GM19043 (cell line): Measurements from ENCODE around the gene B3GNT4.
"Not testable (repeated sequence)": the region's sequence is repeated elsewhere in the genome, so short reads cannot be mapped to it uniquely, and the experiment has no call there.

Experiments used
- ATAC-seq: cut with Tn5 transposase; IDR thresholded peaks from one replicate; pipeline ENCODE4 v1.9.1; 2021; ENCODE audit warnings: low read depth; ENCODE audit not compliant: unreplicated experiment

Gene B3GNT4

GRCh38 chr12:122207391-122207790 lies 3.9 kb downstream of the B3GNT4 start:
- no peak for ATAC-seq

DNA sequence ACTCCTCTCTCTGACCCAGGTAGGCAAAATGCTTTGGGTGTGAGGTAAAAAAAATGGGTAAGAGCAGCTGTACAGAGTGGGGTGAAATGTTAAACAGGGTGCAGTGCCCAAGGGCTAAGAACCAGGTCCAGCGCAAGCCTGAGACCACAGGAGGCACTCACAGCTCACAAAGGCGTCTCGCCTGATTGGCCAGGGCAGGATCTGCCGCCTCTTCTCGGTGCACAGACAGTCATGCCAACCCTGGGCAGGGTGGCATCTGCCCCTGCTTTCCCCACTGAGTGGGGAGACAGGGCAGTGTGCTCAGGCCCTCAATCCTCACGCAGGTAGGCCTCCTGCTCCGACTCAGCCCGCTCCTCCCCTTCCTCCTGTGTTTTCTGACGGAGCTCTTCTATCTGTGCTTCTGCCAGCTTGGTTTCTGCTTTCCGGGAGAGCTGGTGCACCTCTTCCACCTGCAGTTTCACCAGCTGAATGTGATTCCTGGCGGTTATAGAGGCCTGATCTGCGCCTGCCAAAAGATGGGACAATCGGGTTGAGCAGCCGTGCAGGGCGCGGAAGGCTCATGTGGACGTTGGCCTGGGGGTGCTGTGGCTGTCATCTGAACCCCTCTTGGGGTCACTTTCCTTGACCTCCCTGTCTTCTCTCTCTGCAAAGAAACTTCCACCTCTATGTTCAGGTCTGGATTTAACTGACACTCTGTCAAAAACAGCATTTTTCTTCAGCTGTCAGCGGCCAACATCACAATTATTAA lies 4.7 kb downstream of the B3GNT4 start:
- ATAC-seq = no peak

DNA sequence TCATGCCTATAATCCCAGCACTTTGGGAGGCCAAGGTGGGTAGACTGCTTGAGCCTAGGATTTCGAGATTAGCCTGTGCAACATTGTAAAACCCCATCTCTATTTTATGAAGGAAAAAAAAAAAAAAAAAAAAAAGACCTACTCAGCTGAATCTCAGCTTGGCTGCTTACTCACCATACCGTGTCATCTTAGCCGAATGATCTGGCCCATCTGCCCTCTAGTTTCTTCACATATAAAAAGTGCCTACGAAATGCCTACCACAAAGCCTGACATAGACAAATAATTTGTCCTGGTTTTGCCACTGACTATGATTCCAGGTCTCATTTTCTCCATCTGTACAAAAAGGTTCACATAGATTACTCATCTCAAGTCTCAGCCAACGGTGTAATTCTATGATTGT lies 12.3 kb downstream of the B3GNT4 start:
- no peak for ATAC-seq

DNA sequence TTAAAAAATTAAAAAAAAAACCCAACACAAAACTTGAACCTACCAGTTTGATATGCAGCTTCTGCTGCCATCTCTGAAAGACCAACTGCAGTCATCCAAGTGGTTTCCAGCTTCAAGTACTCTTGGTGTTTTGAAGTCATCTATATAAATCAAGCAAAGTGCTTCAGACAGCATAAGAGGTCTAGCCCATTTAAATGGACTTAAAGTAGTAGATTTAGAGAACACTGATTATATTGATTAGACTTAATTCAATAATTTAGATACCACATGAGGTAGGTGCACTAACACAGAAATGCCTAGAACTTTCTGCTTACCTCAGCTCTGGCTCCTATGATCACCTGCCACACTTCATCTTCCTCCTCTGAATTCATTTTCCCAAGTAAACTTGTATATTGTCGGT lies 12.9 kb downstream of the B3GNT4 start:
- no peak for ATAC-seq

DNA sequence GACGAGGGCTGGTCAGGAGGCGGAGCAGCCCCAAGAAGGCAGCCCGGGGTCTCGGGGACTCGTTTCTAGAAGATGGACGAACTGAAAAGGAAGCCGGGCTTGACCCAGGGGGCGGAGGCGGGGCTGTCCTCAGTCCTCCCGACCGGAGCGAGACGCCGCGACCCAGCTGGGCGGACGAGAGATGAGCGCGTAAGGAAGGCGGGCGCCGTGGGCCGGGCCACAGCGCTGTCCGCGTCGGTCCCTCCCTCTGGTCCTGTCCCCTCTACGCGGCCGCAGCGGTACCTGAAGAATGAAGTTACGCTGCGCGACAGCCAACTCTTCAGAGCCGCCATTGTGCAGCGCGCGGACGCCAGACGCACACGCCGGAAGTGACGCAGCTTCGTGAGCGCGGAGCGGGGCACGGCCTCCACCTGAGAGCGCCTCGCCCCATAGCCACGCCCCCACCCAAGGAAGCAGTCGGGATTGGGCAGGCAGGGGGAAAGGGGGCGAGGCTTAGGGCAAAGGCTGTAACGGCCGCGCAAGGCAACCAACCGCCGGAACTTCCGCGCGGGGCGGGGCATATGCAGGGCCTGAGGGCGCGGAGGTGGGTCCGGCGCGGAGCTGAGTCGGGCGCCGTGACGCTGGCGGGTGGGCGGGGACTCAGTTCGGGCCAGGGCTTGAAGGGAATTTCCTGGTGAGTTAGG lies 22.3 kb downstream of the B3GNT4 start, which contains the start of gene DIABLO:
TSS of gene DIABLO (minus strand) at position 370 of the 683 bp plus-strand sequence. CDS start at position 332, 38 bp downstream.
- ATAC-seq = peak; percentile 89

- no peak for ATAC-seq
Measured at GRCh38 chr12:122226366-122227125, 23.0 kb downstream of the B3GNT4 start.

GRCh38 chr12:122227341-122227740 lies 23.8 kb downstream of the B3GNT4 start:
- no peak for ATAC-seq

DNA sequence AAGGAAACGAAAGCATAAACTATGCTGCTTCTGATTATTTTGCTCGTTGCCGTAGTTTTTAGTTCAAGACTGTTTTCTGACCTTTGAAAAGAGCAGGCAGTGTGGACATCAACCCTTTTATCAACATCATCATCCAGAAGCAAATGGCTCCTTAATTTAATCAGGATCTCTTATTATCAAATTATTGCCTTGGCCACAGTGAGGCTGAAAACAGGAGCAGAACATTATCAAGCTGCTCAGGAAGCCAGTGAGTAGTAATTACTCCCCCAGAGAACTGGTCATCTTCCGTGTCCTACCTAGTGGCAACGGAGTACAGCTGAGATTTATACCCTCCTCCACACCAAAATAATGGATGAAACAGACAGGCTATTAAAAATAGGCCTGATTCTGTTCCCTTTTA lies 24.6 kb downstream of the B3GNT4 start:
- ATAC-seq = no peak

DNA sequence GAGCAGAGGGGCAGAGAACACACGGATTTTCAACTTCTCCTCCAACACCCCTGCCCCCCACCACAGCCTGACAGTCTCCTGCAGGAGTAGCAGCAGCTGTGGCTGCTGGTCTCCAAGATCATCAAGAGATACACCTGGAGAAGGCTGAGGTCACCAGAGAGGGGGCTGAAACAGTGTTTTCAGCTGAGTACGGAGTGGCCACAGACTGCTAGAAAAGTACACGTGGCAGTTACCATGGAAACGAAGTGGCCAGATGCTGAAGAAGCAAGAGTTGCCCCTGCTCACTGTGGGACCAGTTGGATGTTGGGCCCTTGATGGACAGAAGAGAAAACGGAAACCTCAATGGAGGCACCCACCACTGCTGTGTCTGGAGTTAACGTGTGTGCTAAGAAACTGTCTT lies 27.3 kb downstream of the B3GNT4 start:
- no peak for ATAC-seq

DNA sequence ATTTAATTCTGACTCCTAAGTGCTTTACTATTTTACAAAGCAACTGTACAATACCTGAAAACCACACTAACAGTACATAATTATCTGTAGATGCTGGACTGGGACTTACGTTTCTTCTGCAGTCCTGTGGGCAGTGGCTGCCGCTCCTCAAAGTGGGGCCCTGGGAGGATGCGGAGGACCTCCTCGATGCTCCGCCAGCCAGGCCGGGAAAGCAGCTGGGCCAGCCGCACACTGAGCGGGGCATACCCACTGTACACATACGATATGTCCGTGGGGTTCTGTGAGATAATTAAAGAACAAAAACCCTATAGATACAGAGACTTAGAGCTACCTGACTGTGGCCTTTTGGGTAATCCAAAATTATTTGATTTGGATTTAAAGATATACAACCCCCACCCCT lies 29.2 kb downstream of the B3GNT4 start:
- no peak for ATAC-seq

GRCh38 chr12:122235741-122236140 lies 32.2 kb downstream of the B3GNT4 start:
- no peak for ATAC-seq

GRCh38 chr12:122238861-122239260 lies 35.4 kb downstream of the B3GNT4 start:
- no peak for ATAC-seq

- no peak for ATAC-seq
Measured at GRCh38 chr12:122243965-122244364, 40.5 kb downstream of the B3GNT4 start.

DNA sequence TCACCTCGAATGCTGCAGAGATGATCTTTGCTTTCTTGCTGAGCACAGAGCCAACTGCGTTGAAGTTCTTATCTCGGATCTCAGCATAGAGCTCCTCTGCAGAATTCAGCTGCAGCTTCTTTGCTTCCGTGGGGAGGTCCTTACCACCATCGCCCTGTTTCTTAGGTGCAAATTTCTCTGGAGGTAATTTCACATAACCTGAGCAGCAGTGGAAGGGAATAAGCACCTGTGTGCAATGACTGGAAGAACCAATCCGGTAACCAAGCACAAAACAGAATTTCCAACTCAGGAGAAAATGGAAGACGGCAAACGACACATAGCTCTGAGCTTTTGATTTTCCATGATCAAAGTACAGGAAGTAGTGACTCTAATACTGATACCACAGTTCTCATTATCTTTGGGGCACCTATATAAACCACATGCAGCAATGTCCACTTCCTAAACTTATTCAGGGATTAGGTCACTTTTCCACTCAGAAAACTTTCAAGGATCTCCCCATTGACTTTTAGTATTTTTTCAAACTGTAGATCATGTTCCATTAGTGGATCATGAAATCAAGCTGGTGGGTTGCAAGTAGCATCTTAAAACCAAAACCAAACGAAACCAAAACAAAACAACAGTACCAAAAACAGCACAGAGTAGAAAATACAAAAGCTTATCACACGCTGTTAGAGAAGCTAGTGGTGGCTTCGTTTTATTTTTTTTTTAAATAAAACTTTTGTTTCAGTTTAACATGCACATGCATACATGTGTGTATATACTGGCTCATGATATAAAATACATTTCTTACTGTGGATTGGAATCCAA lies 41.3 kb downstream of the B3GNT4 start:
- no peak for ATAC-seq

GRCh38 chr12:122245553-122245952 lies 42.0 kb downstream of the B3GNT4 start:
- no peak for ATAC-seq

DNA sequence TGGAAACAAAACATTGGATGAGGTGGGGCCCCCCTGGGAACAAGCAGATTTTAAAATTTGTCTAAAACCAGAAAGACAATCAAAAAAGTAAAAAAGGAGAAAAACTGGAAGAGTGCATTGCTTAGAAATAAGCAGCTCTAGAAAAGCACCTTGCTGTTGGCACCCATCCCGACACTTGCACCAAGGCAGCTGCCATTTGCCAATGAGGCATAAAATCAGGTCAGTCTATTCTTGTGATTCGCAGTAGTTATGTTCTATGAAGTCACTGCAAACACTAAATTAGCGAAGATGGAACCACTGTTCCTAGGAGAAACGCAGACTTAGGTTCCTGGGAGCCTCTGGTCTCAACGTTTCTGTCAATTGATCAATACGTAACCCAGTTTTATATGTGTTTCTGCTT lies 46.5 kb downstream of the B3GNT4 start:
- no peak for ATAC-seq

- no peak for ATAC-seq
Measured at GRCh38 chr12:122250536-122250935, 47.0 kb downstream of the B3GNT4 start.

GRCh38 chr12:122258462-122258861 lies 55.0 kb downstream of the B3GNT4 start:
- not testable (repeated sequence) for ATAC-seq
